SH-SY5Y (cell line): ENCODE measurements around the gene PTPRCAP.

Experiments
- GATA2 ChIP-seq: IDR thresholded peaks from 2 replicates; pipeline ENCODE4 v1.6.1; 2011; ENCODE audit warnings: mild to moderate bottlenecking, low read depth, low read length
- GATA3 ChIP-seq: IDR thresholded peaks from 2 replicates; pipeline ENCODE4 v1.6.1; 2011; ENCODE audit warnings: low read depth, mild to moderate bottlenecking, low read length, moderate library complexity

DNA sequence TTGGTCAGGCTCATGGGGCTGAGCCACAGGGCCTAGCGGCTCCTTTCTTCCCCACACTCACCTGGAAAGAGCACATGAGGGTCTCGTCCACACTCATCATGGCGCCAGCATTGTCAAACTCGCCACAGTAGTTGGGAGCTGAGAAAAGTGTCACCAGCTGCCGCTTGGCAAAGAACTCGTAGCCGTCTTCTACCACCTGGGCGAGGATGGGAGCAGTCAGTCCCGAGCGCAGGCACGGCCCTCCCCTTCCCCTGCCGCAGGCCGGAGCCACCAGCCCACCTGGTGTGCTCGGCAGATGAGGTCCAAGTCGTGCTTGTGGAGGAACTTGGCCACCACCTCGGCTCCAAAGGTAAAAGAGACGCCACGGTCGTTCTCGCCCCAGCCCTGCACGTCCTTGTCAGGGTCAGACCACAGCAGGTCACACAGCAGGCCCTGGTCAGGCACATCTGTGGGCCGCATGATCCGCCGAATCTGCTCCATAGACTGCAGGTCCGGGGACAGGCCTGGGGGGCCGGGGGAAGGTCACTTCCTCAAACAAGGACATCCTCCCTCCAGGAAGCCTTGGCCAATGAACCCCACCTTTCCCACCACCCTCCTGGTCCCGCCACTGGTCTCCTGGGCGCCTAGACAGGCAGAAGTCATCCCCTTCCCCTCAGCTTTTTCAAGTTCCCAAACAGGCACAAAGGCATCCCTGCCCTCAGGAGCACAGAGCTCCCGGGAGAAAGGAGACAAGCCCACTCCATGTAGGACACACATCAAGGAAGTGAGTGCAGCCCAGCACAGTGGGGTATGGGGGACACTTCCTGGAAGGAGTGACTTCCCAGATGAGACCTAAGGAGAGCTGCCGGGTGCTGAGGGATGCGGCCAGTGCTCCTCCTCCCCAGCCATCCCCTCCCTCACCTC, 38.6 kb downstream of the PTPRCAP start:
- TF ChIP-seq GATA3 (no peak), GATA2 (no peak)
